Keratinocyte (primary cell): Measurements from ENCODE around the gene JPH2.

Source experiments
- EZH2 ChIP-seq: IDR thresholded peaks from one replicate; pipeline ENCODE4 v1.6.1; 2012; ENCODE audit warnings: inconsistent platforms, mild to moderate bottlenecking, low read length, moderate library complexity
- TF ChIP-seq, protein P1 (sequence below), 3 experiments: IDR thresholded peaks in 1 of 3; conservative IDR thresholded peaks in 1 of 3; optimal IDR thresholded peaks in 1 of 3; 2 replicates in 2 of 3; 3 replicates in 1 of 3; pipeline versions ENCODE3 to v1.5.1; 2011; ENCODE audit warnings: low read length in 3 of 3, mild to moderate bottlenecking in 3 of 3, moderate library complexity in 2 of 3, control low read depth in 1 of 3, inconsistent platforms in 1 of 3; ENCODE audit not compliant: insufficient read depth in 2 of 3; ENCODE audit errors: extremely low read depth in 1 of 3

DNA sequence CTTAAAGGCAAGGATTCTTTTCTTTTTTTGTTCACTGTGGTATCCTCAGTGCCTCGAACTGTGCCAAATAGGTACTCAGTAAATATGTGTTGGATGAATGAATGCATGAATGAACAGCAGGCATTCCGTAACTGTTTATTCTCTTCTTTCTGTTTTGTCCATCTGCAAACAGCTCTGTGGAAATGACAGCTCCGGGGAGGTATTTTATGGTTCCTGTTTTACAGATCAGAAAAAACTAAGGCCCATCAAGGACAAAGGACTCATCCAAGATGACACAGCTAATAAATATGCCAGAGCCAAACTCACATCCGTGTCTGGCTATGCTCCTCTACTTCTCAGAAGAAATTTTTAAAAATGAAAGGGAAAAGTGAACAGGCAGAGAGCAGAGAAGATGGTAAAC lies 21.0 kb downstream of the JPH2 start:
- TF ChIP-seq, protein P1, sequence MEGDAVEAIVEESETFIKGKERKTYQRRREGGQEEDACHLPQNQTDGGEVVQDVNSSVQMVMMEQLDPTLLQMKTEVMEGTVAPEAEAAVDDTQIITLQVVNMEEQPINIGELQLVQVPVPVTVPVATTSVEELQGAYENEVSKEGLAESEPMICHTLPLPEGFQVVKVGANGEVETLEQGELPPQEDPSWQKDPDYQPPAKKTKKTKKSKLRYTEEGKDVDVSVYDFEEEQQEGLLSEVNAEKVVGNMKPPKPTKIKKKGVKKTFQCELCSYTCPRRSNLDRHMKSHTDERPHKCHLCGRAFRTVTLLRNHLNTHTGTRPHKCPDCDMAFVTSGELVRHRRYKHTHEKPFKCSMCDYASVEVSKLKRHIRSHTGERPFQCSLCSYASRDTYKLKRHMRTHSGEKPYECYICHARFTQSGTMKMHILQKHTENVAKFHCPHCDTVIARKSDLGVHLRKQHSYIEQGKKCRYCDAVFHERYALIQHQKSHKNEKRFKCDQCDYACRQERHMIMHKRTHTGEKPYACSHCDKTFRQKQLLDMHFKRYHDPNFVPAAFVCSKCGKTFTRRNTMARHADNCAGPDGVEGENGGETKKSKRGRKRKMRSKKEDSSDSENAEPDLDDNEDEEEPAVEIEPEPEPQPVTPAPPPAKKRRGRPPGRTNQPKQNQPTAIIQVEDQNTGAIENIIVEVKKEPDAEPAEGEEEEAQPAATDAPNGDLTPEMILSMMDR (optimal IDR thresholded peaks at IDR 0.05 in 1 of 3, IDR thresholded peaks at IDR 0.05 in 1 of 3, conservative IDR thresholded peaks at IDR 0.05 in 1 of 3; ENCODE audit: extremely low read depth in 1 of 3, insufficient read depth in 2 of 3, low read length in 3 of 3), result no peak
- no peak for TF ChIP-seq EZH2
